OCI-LY3 (cell line): ENCODE measurements around the gene GNG10.

Experiments
- EZH2phosphoT487 ChIP-seq: fragments of 200-600 bp; shearing (Covaris generic); IDR thresholded peaks from 2 replicates; pipeline ENCODE4 v1.6.1; 2018; ENCODE audit warnings: antibody characterized with exemption, mixed run types, low read depth
- TF ChIP-seq, protein P1 (sequence below): fragments of 200-600, 300-600 bp; sonication (generic); IDR thresholded peaks from 2 replicates; pipeline ENCODE4 v1.5.1; 2014; ENCODE audit warnings: antibody characterized with exemption, low read length, low read depth

- TF ChIP-seq, protein P1, sequence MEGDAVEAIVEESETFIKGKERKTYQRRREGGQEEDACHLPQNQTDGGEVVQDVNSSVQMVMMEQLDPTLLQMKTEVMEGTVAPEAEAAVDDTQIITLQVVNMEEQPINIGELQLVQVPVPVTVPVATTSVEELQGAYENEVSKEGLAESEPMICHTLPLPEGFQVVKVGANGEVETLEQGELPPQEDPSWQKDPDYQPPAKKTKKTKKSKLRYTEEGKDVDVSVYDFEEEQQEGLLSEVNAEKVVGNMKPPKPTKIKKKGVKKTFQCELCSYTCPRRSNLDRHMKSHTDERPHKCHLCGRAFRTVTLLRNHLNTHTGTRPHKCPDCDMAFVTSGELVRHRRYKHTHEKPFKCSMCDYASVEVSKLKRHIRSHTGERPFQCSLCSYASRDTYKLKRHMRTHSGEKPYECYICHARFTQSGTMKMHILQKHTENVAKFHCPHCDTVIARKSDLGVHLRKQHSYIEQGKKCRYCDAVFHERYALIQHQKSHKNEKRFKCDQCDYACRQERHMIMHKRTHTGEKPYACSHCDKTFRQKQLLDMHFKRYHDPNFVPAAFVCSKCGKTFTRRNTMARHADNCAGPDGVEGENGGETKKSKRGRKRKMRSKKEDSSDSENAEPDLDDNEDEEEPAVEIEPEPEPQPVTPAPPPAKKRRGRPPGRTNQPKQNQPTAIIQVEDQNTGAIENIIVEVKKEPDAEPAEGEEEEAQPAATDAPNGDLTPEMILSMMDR, result no peak
- TF ChIP-seq EZH2phosphoT487, result no peak
These were observed 30.0 kb upstream of the GNG10 start, which contains the start of gene DNAJC25 for GRCh38 chr9:111631214-111631971.
